Measurements from ENCODE around the gene VCPKMT.

DNA sequence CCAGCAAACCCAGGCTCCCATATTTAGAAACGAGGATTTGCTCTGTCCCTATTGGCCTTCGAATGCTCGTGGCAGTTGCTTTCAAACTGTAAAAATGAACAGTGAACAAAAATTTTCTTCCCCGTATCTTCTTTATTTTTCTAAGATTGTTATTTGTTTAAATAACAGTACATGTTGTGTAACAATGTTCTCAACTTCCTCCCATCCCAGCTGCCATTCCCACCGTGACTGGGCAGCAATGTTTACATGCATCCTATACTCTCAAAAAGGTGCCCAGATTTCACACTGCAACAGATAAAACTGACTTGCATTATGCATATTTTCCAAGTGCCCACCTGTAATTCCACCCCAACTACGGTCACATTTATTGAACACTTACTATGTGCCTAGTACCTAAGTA is 12.8 kb downstream of the VCPKMT start:
- TF ChIP-seq POLR2A (IDR thresholded peaks at IDR 0.05) (no peak), EP300 (IDR thresholded peaks at IDR 0.05) (no peak)
